Superior temporal gyrus (tissue), 1 donor: ENCODE results near the gene TLK1.
A peak's percentile ranks its signal among the peaks of the same experiment; 100 is the strongest.

Source experiments
- DNase-seq: peaks from one replicate; pipeline ENCODE4 v3.0.0-alpha.2; 2016; ENCODE audit errors: extremely low spot score

Gene TLK1

GRCh38 chr2:170967553-170967952 is 193.1 kb downstream of the TLK1 start:
- no peak for DNase-seq

DNA sequence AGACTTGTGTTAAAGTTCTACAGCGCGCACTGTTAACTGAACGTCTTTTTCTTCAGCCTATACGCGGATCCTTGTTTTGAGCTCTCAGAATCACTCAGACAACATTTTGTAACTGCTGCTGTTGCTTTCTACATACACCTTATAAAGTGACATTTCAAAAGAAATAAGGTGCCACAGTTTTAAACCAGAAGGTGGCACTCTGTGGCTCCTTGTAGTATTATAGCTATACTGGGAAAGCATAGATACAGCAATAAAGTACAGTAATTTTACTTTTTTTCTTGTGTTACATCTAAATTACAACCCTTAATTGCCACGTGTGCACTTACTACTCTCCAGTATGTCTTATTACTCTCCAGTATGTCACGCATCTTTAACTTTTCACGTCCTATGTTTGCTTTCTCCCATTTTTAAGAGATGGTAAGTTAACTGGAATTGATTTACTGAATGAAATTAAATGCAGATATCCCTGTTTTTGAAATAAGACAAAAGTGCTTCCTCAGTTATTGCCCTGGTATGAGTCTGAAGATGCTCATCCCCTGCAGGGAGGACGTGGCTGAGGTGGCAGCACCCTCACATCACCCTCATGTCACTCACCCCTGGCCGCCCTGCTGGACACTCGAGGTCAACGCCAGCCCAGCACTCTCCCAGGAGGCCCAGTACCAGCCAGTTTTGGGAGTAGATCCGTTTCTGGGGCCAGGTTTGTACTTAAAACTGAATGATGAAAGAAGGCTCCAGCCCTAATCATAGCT is 193.9 kb downstream of the TLK1 start:
- DNase-seq, result peak; percentile 49

- no peak for DNase-seq
Observed at GRCh38 chr2:170965446-170966225, 195.1 kb downstream of the TLK1 start.

DNA sequence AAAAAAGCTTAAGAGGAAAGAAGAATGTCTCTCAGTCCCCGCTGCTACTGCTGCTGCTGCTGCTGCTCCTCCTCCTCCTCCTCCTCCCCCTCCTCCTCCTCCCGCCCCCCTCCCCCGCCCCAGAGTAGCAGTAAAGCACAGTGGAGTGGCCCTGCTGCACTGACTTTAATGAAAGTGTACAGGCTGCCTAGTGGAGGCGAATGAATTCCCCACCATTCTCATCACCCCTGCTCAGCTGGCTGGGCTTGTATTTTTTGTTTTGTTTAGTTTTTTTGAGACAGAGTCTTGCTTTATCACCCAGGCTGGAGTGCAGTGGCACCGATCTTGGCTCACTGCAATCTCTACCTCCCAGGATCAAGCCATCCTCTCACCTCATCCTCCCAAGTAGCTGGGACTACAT is 197.3 kb downstream of the TLK1 start:
- DNase-seq, result no peak

DNA sequence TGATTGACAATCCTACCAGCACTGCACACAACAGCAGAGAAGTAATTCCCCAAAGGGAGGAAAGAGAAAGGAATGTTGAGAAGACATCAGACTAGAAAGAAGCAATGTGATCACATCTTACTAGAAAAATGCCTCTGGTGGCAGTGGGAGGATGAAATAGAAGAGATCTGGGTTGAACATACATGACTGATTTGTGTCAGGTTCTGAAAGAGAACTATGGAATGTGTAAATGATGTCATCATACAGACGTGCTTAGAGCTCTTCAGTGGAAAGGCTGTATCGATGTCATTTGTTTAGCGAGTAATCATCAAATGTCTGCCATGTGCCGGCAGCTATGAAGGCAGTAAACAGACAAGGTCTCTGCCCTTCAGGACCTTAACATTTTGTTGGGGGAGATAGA is 206.8 kb downstream of the TLK1 start:
- DNase-seq, result no peak

DNA sequence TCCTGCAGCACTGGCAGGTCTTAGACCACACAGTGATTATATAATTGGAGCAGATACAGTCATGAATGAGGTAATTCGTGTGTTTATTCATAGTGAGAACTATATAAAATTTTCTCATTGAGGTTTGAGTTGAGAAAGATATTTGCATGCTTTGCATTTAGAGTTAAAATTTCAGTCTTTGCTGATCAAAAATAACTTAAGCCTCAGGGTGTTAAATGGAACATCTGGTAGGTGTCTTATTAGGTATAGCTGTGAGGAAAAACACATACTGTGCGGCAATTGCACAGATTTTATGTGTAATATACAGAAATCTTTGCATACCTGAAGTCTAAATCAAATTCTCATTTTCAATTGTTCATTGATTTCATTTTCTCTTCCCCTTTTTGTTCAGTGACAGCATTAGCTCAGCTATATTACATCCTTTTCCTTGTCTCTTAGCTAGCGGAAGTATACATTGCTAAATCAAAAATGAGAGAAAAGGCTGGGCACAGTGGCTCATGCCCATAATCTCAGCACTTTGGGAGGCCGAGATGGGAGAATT is 210.4 kb downstream of the TLK1 start:
- DNase-seq, result peak; percentile 39

DNA sequence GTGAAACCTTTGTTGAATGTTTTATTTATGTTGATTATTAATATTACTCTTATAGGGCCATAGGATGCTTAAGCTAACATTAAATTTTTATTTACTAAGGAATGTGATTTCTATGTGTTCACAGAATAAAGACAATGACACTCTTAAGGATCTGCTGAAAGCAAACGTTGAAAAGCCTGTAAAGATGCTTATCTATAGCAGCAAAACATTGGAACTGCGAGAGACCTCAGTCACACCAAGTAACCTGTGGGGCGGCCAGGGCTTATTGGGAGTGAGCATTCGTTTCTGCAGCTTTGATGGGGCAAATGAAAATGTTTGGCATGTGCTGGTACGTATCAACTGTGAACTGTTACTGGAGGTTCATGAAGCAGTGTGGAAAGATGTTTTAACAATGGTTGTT is 211.3 kb downstream of the TLK1 start:
- no peak for DNase-seq

- no peak for DNase-seq
Observed at GRCh38 chr2:170944545-170944944, 216.1 kb downstream of the TLK1 start.

GRCh38 chr2:170943596-170943995 is 217.1 kb downstream of the TLK1 start:
- DNase-seq, result no peak

GRCh38 chr2:170943041-170943440 is 217.7 kb downstream of the TLK1 start:
- no peak for DNase-seq

DNA sequence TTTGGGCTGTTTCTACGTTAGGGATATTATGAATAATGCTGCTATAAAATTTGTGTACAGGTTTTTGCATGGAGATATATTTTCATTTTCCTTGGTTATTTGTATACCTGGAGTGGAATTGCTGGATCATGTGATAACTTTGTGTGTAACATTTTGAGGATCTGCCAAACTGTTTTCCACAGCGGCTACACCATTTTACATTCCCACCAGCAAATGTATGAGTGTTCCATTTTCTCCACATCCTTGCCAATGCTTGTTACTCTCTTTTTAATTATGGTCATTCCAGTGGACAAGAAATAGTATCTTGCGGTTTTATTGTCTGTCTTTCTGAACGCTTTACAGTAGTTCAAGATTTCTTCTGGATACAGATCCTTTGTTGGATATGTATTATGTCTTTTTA is 218.1 kb downstream of the TLK1 start:
- no peak for DNase-seq
